Panc1 (cell line): ENCODE data around the gene FOXA3. TPM values are rescaled to one million over a fixed set of nuclear protein-coding genes. Genes with fewer than 3 reads are reported as not detected.

Experiments used
- ATAC-seq: fragments of 200-7000 bp; cut with Tn5 transposase; 2 replicates; pipeline ENCODE4 v1.9.1; 2020; ENCODE audit warnings: mild to moderate bottlenecking, moderate library complexity
- BruUV-seq: library from RNA; stranded (reverse); fragments of 400-500 nt; replicated peaks from 2 replicates; lab custom pipeline; 2021; lab: Mats Ljungman, UMichigan
- CTCF ChIA-PET: fragments of 300-600 bp; sonication (Branson Sonifier 250); formaldehyde crosslinking; loops from one replicate; lab custom pipeline; 2022; ENCODE audit warnings: antibody characterized with exemption; lab: Charles Lee
- POLR2A ChIA-PET: fragments of 300-600 bp; sonication (Branson Sonifier 250); formaldehyde crosslinking; loops from one replicate; lab custom pipeline; 2022; ENCODE audit warnings: antibody characterized with exemption; lab: Charles Lee
- DNase-seq: peaks from one replicate; pipeline ENCODE4 v3.0.0-alpha.2; 2010; ENCODE audit warnings: low read depth, low spot score
- H3K27ac ChIP-seq: 2 replicates; pipeline ENCODE4 v1.5.1; 2011; ENCODE audit warnings: mild to moderate bottlenecking, low read length, inconsistent platforms
- H3K27me3 ChIP-seq: fragments of 200-500 bp; sonication (Bioruptor generic); 2 replicates; pipeline ENCODE4 v1.6.0; 2014; ENCODE audit warnings: low read length, inconsistent platforms; ENCODE audit not compliant: control insufficient read depth, insufficient read depth
- H3K36me3 ChIP-seq: fragments of 200-500 bp; sonication (Bioruptor generic); 2 replicates; pipeline ENCODE4 v1.5.1; 2014; ENCODE audit warnings: inconsistent platforms, mild to moderate bottlenecking, low read length, moderate library complexity; ENCODE audit not compliant: control insufficient read depth, insufficient read depth
- H3K4me1 ChIP-seq: 2 replicates; pipeline ENCODE4 v1.5.1; 2011; ENCODE audit warnings: inconsistent platforms, mild to moderate bottlenecking, low read length, moderate library complexity; ENCODE audit not compliant: control insufficient read depth, insufficient read depth
- H3K4me3 ChIP-seq, 2 experiments: 2 replicates each; pipeline ENCODE4 v1.5.1; 2011 to 2012; ENCODE audit warnings: low read depth in 2 of 2, low read length in 2 of 2, mild to moderate bottlenecking in 2 of 2, inconsistent platforms in 1 of 2, moderate library complexity in 1 of 2
- H3K9me3 ChIP-seq: fragments of 200-500 bp; sonication (Bioruptor generic); 2 replicates; pipeline ENCODE4 v1.5.1; 2014; ENCODE audit warnings: low read depth, mild to moderate bottlenecking, inconsistent platforms, low read length, moderate library complexity; ENCODE audit not compliant: control insufficient read depth, insufficient read depth
- CTCF ChIP-seq: fragments of 450-650 bp; IDR thresholded peaks from 2 replicates; pipeline ENCODE4 v1.5.1; 2017; ENCODE audit warnings: mild to moderate bottlenecking
- POLR2AphosphoS5 ChIP-seq: IDR thresholded peaks from 2 replicates; pipeline ENCODE4 v1.6.1; 2012; ENCODE audit warnings: mild to moderate bottlenecking, low read depth, low read length, moderate library complexity
- REST ChIP-seq, 2 experiments: IDR thresholded peaks; 2 replicates each; pipeline ENCODE4 v1.6.1; 2011 to 2012; ENCODE audit warnings: low read depth in 2 of 2, control low read depth in 1 of 2, low read length in 1 of 2, mild to moderate bottlenecking in 1 of 2, moderate library complexity in 1 of 2; ENCODE audit not compliant: insufficient read depth in 1 of 2
- SIN3A ChIP-seq: IDR thresholded peaks from 2 replicates; pipeline ENCODE4 v1.6.1; 2012; ENCODE audit warnings: low read depth, mild to moderate bottlenecking, low read length, moderate library complexity, borderline replicate concordance; ENCODE audit not compliant: insufficient read depth
- TCF7L2 ChIP-seq: IDR thresholded peaks from 2 replicates; pipeline ENCODE4 v1.6.1; 2011; ENCODE audit warnings: mild to moderate bottlenecking, low read depth, low read length, inconsistent platforms
- in situ Hi-C: cut with HindIII; loops from 2 replicates; pipeline ENCODE4 v1.10.0; 2016; ENCODE audit warnings: low sequenced_read_pairs, low pct_unique_long_range_greater_than_20kb
- intact Hi-C: fragments of 100-400 bp; cut with micrococcal nuclease; formaldehyde crosslinking; loops from one replicate; pipeline ENCODE4 v1.10.0; 2022; ENCODE audit not compliant: unreplicated experiment
- total RNA-seq: library from RNA; stranded (reverse); gene quantifications from one replicate; pipeline ENCODE4 v1.2.1, GENCODE V29; 2021; ENCODE audit not compliant: unreplicated experiment

Gene FOXA3
- total RNA-seq, 1 experiment from 2014 or later = 0.26 TPM

- ATAC-seq (peak; percentile 98), DNase-seq (peak; percentile 79)
- H3K27me3 ChIP-seq = no peaks in the 10 kb centered on the region; the same call in 1 of the 2 replicates
- peak within 1 kb of the TSS; percentile 95 for H3K4me3 ChIP-seq
- peaks cover 4% of the 10 kb centered on the region; the same call in 1 of the 2 replicates for H3K4me1 ChIP-seq
- H3K9me3 ChIP-seq = no peaks in the 10 kb centered on the region
- in situ Hi-C loops = no loop called here
- intact Hi-C loops = no loop called here
- TF ChIP-seq REST (IDR thresholded peaks at IDR 0.05; ENCODE audit: insufficient read depth in 1 of 2, low read depth in 2 of 2, low read length in 1 of 2) (no peak), CTCF (no peak), TCF7L2 (peak; percentile 56; the same call in 1 of the 2 replicates), POLR2AphosphoS5 (peak; percentile 78), SIN3A (no peak)
- H3K27ac ChIP-seq = peak within 1 kb of the TSS; percentile 91
- CTCF ChIA-PET = interaction anchor here (0.6 to 0.9 kb wide), 3 partner anchors 19 to 140 kb away, joined by 3 to 5 read pairs (median 3); no protein-coding TSS in a partner anchor
- no peaks in the 10 kb centered on the region; the same call in 1 of the 2 replicates for H3K36me3 ChIP-seq
- no TSS peak for BruUV-seq
- POLR2A ChIA-PET = no interaction called here
Observed at GRCh38 chr19:45862564-45863334, 1.4 kb upstream of the FOXA3 start, which contains the start of gene SYMPK. SYMPK (minus strand) TSS chr19:45863147; CDS start chr19:45854495, 8,652 bp downstream.

- ChIA-PET POLR2A (no interaction called here), CTCF (interaction anchor here (0.6 to 0.9 kb wide), 3 partner anchors 19 to 139 kb away, joined by 3 to 5 read pairs (median 3); no protein-coding TSS in a partner anchor)
- in situ Hi-C loops = no loop called here
- H3K27ac ChIP-seq = no peak overlapping the region
- peak overlapping the region; percentile 59 to 95 for H3K4me3 ChIP-seq
- no TSS peak for BruUV-seq
- peaks cover 4% of the 10 kb centered on the region; the same call in 1 of the 2 replicates for H3K4me1 ChIP-seq
- intact Hi-C loops = no loop called here
- H3K9me3 ChIP-seq = no peaks in the 10 kb centered on the region
- ATAC-seq = no peak
- TF ChIP-seq CTCF (no peak), REST (IDR thresholded peaks at IDR 0.05; ENCODE audit: insufficient read depth in 1 of 2, low read depth in 2 of 2, low read length in 1 of 2) (no peak)
- DNase-seq = no peak
- H3K36me3 ChIP-seq = no peaks in the 10 kb centered on the region; the same call in 1 of the 2 replicates
- H3K27me3 ChIP-seq = no peaks in the 10 kb centered on the region; the same call in 1 of the 2 replicates
Observed at GRCh38 chr19:45863335-45863839, 739 bp upstream of the FOXA3 start.
